ENCODE data around the gene PLA2G6. TPM values are rescaled to one million over a fixed set of nuclear protein-coding genes. Genes with fewer than 3 reads are reported as not detected.

Gene PLA2G6
- total RNA-seq, 1 experiment from 2014 or later, result 23.4 TPM

Other genes with a start within 250 kb of the PLA2G6 start
- gene C22orf23, start 228.2 kb downstream of the PLA2G6 start, total RNA-seq (2014; rRNA removed; shearing (Covaris generic)), result 0.26 and 0.28 TPM in 2 replicates
- gene POLR2F, start 228.1 kb downstream of the PLA2G6 start, total RNA-seq (2014; rRNA removed; shearing (Covaris generic)), result 47.7 and 80.8 TPM in 2 replicates
- 3.5 and 3.7 TPM in 2 replicates for gene SOX10, start 197.3 kb downstream of the PLA2G6 start, total RNA-seq (2014; rRNA removed; shearing (Covaris generic))
- 19.4 and 20.3 TPM in 2 replicates for gene PICK1, start 124.4 kb downstream of the PLA2G6 start, total RNA-seq (2014; rRNA removed; shearing (Covaris generic))
- gene SLC16A8, start 97.6 kb downstream of the PLA2G6 start, total RNA-seq (2014; rRNA removed; shearing (Covaris generic)), result not detected in 2 replicates
- 1.0 and 2.7 TPM in 2 replicates for gene BAIAP2L2, start 71.1 kb downstream of the PLA2G6 start, total RNA-seq (2014; rRNA removed; shearing (Covaris generic))
- gene MAFF, start 20.2 kb upstream of the PLA2G6 start, total RNA-seq (2014; rRNA removed; shearing (Covaris generic)), result 2.6 and 5.3 TPM in 2 replicates
- gene TMEM184B, start 91.2 kb upstream of the PLA2G6 start, total RNA-seq (2014; rRNA removed; shearing (Covaris generic)), result 44.5 and 46.9 TPM in 2 replicates
- 307 and 335 TPM in 2 replicates for gene CSNK1E, start 135.6 kb upstream of the PLA2G6 start, total RNA-seq (2014; rRNA removed; shearing (Covaris generic))